HG02870 (cell line): ENCODE data around the gene CEP20.

Source experiments
- ATAC-seq: cut with Tn5 transposase; IDR thresholded peaks from one replicate; pipeline ENCODE4 v1.9.1; 2021; ENCODE audit warnings: mild to moderate bottlenecking, moderate library complexity; ENCODE audit not compliant: unreplicated experiment

The CEP20 gene

DNA sequence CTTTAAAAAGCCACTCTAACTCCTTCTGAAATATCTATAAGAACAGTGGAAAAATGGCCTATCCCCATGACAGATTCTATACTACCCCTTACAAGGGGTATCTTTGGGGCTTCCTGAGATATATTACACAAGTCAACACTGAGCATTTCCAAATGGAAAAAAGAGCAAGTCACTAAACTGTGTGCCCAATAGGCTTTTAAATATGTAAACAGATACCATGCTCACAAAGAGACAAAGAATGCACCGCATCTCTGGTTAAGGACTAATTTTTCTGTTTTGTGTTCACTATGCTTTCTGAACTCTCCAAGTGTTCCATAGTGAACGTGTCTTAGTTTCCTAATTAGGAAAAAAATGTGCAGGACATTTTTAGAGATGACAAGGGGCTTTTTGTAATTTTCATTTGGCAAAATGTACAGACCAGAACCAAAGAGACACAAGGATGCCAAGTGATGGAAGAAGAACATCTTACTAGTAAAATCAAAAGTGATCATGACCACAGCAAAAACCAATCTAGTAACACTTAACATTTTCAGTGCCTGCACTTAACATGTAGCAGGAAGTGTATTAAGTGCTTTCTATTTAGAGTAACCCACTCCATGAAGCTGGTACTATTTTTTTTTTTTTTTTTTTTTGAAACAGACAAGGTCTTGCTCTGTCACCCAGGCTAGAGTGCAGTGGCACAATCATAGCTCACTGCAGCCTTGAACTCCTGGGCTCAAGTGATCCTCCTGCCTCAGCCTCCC lies 53.1 kb downstream of the CEP20 start:
- no peak for ATAC-seq

GRCh38 chr16:15834502-15834901 lies 53.9 kb downstream of the CEP20 start:
- ATAC-seq: no peak

DNA sequence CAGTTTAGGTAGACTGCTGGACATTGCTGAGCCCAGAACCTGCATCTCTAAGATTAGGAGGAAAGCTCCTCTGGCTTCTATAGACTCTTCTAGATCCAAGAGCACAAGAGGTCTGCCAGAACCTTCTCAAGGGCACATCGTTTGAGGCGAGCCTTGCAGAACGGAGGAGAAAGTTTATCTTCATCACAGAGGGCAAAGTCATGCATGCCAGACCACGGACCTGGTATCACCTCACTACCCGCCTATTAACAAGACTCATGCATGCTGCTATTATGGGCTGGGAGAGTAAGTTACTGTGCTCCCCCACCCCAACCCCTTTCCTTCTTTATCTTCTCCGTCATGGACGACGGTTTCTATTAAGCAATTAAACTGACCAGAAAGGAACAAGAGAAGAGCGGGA lies 54.9 kb downstream of the CEP20 start:
- ATAC-seq: no peak

DNA sequence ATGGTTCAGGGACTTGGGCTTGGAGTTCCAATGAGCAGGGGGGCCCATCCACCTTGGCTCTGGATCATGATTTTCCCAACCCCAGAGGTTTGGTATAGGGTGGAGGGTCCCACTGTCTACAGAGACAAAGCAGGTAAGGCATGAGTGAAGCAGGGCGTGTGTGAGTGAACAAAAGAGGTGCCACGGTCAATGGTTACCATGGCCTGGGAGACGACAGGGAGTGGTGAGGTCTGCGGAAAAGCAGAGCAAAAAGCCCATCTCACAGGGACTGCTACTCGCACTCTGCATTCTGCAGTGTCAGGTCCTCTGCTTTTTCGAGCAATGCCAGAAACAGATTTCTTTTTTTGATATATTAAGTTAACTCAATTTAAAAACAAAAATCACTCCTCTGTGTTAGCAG lies 56.2 kb downstream of the CEP20 start:
- no peak for ATAC-seq

DNA sequence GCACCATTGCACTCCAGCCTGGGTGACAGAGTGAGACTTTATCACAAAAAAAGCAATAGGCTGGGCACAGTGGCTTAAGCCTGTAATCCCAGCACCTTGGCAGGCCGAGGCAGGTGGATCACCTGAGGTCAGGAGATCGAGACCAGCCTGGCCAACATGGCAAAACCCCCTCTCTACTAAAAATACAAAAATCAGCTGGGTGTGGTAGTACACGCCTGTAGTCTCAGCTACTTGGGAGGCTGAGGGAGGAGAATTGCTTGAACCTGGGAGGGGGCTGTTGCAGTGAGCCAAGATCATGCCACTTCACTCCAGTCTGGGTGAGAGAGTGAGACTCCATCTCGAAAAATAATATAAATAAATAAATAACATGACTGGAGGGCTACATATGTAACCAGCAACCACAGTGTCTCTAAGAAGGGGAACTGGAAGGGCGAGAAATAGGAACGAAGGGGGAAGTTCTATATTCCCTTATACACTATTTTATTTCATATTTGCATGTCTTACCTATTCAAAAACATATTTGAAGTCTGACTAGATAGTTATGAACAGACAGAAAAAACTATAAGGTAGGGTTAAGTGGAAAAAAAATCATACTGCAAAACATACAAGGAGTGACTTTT lies 57.5 kb downstream of the CEP20 start:
- ATAC-seq: no peak

DNA sequence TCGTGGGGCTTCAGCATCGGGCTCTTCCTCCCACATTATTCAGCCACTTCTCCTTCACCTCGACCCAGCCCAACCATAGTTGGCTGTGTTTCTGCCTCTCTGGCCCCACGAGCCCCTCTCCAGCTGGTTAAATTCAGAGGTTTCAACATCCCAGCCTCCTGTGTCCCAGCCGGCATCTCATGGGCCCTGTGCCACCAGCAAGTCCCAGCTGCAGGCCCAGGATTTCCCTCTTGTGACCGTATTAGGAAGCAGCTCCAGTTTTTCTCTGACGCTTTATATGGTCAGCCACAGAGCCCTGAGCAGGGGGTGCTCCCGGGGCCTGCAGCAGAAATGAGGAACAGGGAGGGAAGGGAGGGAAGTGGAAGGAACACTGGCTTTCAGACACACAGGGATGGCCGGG lies 58.9 kb downstream of the CEP20 start:
- ATAC-seq: no peak

DNA sequence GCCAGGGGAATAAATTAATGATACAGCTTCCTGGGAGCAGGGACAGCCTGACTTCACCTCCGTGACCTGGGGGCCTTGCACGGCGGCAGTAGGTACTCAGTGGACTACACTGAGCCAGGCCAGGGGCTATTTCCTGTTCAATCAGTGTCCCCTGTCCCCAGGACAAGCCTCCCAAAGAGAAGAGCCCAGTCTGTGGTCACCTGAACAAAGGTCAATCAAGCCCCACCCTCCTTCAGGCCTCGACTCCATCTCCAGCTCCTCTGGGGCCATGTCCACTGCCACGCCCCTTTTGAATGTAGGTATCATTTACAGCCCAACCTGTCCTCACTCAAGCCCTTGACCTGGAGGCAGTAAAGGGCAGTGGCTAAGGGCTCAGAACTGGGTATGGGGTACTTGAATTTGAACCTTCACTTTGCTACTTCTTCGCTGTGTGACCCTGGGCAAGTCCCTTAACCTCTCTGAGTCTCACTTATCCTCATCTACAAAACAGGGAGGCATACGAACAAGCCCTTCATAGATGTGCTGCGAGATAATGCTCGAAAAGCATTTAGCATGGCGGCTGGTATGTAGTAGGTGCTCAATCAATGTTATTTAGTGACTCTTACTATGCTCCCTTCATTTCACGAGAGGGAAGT lies 60.6 kb downstream of the CEP20 start:
- ATAC-seq: no peak

GRCh38 chr16:15827299-15827698 lies 61.1 kb downstream of the CEP20 start:
- no peak for ATAC-seq

- no peak for ATAC-seq
Measured at GRCh38 chr16:15825750-15826305, 62.6 kb downstream of the CEP20 start.

DNA sequence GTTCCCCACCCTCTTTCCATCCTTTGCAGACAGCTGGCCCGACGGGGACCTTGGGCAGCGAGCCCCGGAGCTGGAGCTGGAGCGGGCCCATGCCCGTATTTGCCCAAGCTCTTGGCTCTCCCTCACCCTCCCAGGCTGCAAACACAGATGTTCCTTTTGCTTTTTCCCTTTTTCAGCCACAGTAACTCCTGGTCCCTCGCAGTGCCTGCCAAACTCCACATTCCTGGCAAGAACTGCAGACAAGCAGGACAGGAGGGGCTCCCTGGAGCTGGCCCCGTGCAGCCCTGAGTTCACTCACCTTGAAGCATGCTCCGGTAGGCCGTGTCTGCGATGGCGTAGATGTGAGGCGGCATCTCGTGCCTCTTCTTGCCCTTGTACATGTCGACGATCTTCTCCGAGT lies 65.4 kb downstream of the CEP20 start:
- no peak for ATAC-seq

GRCh38 chr16:15820837-15821236 lies 67.6 kb downstream of the CEP20 start:
- no peak for ATAC-seq

- no peak for ATAC-seq
Measured at GRCh38 chr16:15819046-15819445, 69.4 kb downstream of the CEP20 start.

- no peak for ATAC-seq
Measured at GRCh38 chr16:15817446-15817845, 71.0 kb downstream of the CEP20 start.

GRCh38 chr16:15816228-15816627 lies 72.2 kb downstream of the CEP20 start:
- ATAC-seq: no peak
